Measurements from ENCODE around the gene HLA-DRB1.
"Not testable (repeated sequence)": the region's sequence is repeated elsewhere in the genome, so short reads cannot be mapped to it uniquely, and the experiment has no call there.

HLA-DRB1 gene

GRCh38 chr6:32590713-32591112 is 1.1 kb upstream of the HLA-DRB1 start:
- not testable (repeated sequence) for H3K4me3 ChIP-seq (ENCODE audit: insufficient read depth in 1 of 2, low read depth in 1 of 2, low read length in 2 of 2); H2BK12ac ChIP-seq (ENCODE audit: low read length in 2 of 2); H3K27me3 ChIP-seq (ENCODE audit: control insufficient read depth in 1 of 2, insufficient read depth in 1 of 2, low read length in 2 of 2); H3K4me2 ChIP-seq (ENCODE audit: low read length, poor library complexity, severe bottlenecking); H4K8ac ChIP-seq (ENCODE audit: low read length); H3K9me3 ChIP-seq (ENCODE audit: control insufficient read depth, low read length); H2BK5ac ChIP-seq (ENCODE audit: low read depth, low read length, poor library complexity, severe bottlenecking); H2BK120ac ChIP-seq (ENCODE audit: low read depth, low read length); H3K9ac ChIP-seq (ENCODE audit: low read length); H2AK5ac ChIP-seq (ENCODE audit: low read length, severe bottlenecking); H3K27ac ChIP-seq (ENCODE audit: low read length, poor library complexity, severe bottlenecking); H3K14ac ChIP-seq (ENCODE audit: low read length in 2 of 2); H2AFZ ChIP-seq (ENCODE audit: low read depth, low read length); H3K4ac ChIP-seq (ENCODE audit: low read depth in 1 of 2, low read length in 2 of 2); H3K4me1 ChIP-seq (ENCODE audit: control insufficient read depth, insufficient read depth, low read depth, low read length); H3K18ac ChIP-seq (ENCODE audit: low read depth in 1 of 2, low read length in 2 of 2); H2BK15ac ChIP-seq (ENCODE audit: low read depth, poor library complexity, severe bottlenecking); H3K79me1 ChIP-seq (replicated peaks; ENCODE audit: low read length, poor library complexity, severe bottlenecking); H3K23ac ChIP-seq (ENCODE audit: low read length in 2 of 2); H4K91ac ChIP-seq (ENCODE audit: low read length); DNase-seq; H3K36me3 ChIP-seq (ENCODE audit: control insufficient read depth in 1 of 2, insufficient read depth in 2 of 2, low read depth in 1 of 2, low read length in 2 of 2)
- 83% methylated on average over 9 of the region's 10 CpGs for WGBS

DNA sequence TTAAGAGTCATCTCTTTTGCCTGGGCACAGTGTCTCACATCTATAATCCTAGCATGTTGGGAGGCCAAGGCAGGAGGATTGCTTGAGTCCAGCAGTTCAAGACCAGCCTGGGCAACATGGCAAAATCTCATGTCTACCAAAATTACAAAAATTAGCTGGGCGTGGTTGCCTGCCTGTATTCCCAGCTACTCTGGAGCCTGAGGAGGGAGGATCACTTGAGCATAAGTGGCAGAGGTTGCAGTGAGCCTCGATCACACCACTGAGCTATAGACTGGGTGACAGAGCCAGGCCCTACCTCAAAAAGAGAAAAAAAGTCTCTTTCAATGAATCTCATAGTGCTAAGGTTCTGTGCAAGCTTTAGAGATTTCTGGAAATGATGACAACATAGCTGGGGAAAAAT is 1.5 kb downstream of the HLA-DRB1 start:
- no peak overlapping the region for H2BK12ac ChIP-seq (ENCODE audit: low read length in 2 of 2)
- 55% methylated on average over 2 of the region's 2 CpGs for WGBS
- no peak overlapping the region for H3K4me2 ChIP-seq (ENCODE audit: low read length, poor library complexity, severe bottlenecking)
- H4K8ac ChIP-seq (ENCODE audit: low read length), result no peak overlapping the region
- peaks cover 1% of the 10 kb centered on the region for H3K4me1 ChIP-seq (ENCODE audit: control insufficient read depth, insufficient read depth, low read depth, low read length)
- H2AK5ac ChIP-seq (ENCODE audit: low read length, severe bottlenecking), result no peak overlapping the region
- no peak overlapping the region for H3K27ac ChIP-seq (ENCODE audit: low read length, poor library complexity, severe bottlenecking)
- no peaks in the 10 kb centered on the region for H3K27me3 ChIP-seq (ENCODE audit: control insufficient read depth in 1 of 2, insufficient read depth in 1 of 2, low read length in 2 of 2)
- H3K9ac ChIP-seq (ENCODE audit: low read length), result no peak overlapping the region
- no peak overlapping the region for H3K4ac ChIP-seq (ENCODE audit: low read depth in 1 of 2, low read length in 2 of 2)
- H3K14ac ChIP-seq (ENCODE audit: low read length in 2 of 2), result no peak overlapping the region
- H3K9me3 ChIP-seq (ENCODE audit: control insufficient read depth, low read length), result no peaks in the 10 kb centered on the region
- no peaks in the 10 kb centered on the region for H3K79me1 ChIP-seq (replicated peaks; ENCODE audit: low read length, poor library complexity, severe bottlenecking)
- no peak overlapping the region for H2BK120ac ChIP-seq (ENCODE audit: low read depth, low read length)
- H3K18ac ChIP-seq (ENCODE audit: low read depth in 1 of 2, low read length in 2 of 2), result no peak overlapping the region
- peak overlapping the region in 1 of 2 experiments; percentile 77 for H3K4me3 ChIP-seq (ENCODE audit: insufficient read depth in 1 of 2, low read depth in 1 of 2, low read length in 2 of 2)
- no peaks in the 10 kb centered on the region for H3K36me3 ChIP-seq (ENCODE audit: control insufficient read depth in 1 of 2, insufficient read depth in 2 of 2, low read depth in 1 of 2, low read length in 2 of 2)
- H4K91ac ChIP-seq (ENCODE audit: low read length), result no peak overlapping the region
- DNase-seq, result no peak
- H3K23ac ChIP-seq (ENCODE audit: low read length in 2 of 2), result no peak overlapping the region
- no peak overlapping the region for H2AFZ ChIP-seq (ENCODE audit: low read depth, low read length)
- H2BK15ac ChIP-seq (ENCODE audit: low read depth, poor library complexity, severe bottlenecking), result no peak overlapping the region
- H2BK5ac ChIP-seq (ENCODE audit: low read depth, low read length, poor library complexity, severe bottlenecking), result no peak overlapping the region

DNA sequence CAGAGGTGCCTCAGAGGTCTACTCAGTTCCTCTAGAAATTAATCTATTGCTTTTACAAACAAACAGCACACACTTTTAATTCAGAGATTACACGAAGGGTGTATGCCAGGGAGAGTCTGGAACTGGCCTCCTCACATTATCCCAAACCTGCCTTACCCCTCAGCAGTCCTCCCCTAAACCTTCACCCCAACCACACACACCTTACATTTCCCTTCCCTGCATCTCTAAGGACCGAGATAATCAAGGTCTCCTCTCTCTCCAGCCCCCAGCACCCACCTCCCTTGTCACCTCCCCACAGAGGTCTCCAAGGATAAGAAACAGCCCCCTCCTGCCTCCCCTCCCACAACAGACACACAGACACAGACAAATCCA is 6.1 kb downstream of the HLA-DRB1 start:
- H2BK12ac ChIP-seq (ENCODE audit: low read length in 2 of 2), result no peak overlapping the region
- no peak overlapping the region for H3K4me2 ChIP-seq (ENCODE audit: low read length, poor library complexity, severe bottlenecking)
- DNase-seq, result no peak
- H3K79me1 ChIP-seq (replicated peaks; ENCODE audit: low read length, poor library complexity, severe bottlenecking), result no peaks in the 10 kb centered on the region
- no peaks in the 10 kb centered on the region for H3K4me1 ChIP-seq (ENCODE audit: control insufficient read depth, insufficient read depth, low read depth, low read length)
- H2AFZ ChIP-seq (ENCODE audit: low read depth, low read length), result no peak overlapping the region
- H3K18ac ChIP-seq (ENCODE audit: low read depth in 1 of 2, low read length in 2 of 2), result no peak overlapping the region
- H3K4ac ChIP-seq (ENCODE audit: low read depth in 1 of 2, low read length in 2 of 2), result no peak overlapping the region
- H3K9ac ChIP-seq (ENCODE audit: low read length), result no peak overlapping the region
- H4K91ac ChIP-seq (ENCODE audit: low read length), result no peak overlapping the region
- 10% methylated on average over 2 of the region's 2 CpGs for WGBS
- H3K4me3 ChIP-seq (ENCODE audit: insufficient read depth in 1 of 2, low read depth in 1 of 2, low read length in 2 of 2), result peak overlapping the region in 1 of 2 experiments; percentile 75
- H3K9me3 ChIP-seq (ENCODE audit: control insufficient read depth, low read length), result no peaks in the 10 kb centered on the region
- H2AK5ac ChIP-seq (ENCODE audit: low read length, severe bottlenecking), result no peak overlapping the region
- no peak overlapping the region for H2BK120ac ChIP-seq (ENCODE audit: low read depth, low read length)
- no peak overlapping the region for H3K23ac ChIP-seq (ENCODE audit: low read length in 2 of 2)
- H3K27ac ChIP-seq (ENCODE audit: low read length, poor library complexity, severe bottlenecking), result no peak overlapping the region
- no peak overlapping the region for H2BK5ac ChIP-seq (ENCODE audit: low read depth, low read length, poor library complexity, severe bottlenecking)
- peaks cover 0 to 13% of the 10 kb centered on the region in 2 experiments for H3K36me3 ChIP-seq (ENCODE audit: control insufficient read depth in 1 of 2, insufficient read depth in 2 of 2, low read depth in 1 of 2, low read length in 2 of 2)
- H3K14ac ChIP-seq (ENCODE audit: low read length in 2 of 2), result no peak overlapping the region
- no peak overlapping the region for H2BK15ac ChIP-seq (ENCODE audit: low read depth, poor library complexity, severe bottlenecking)
- no peaks in the 10 kb centered on the region for H3K27me3 ChIP-seq (ENCODE audit: control insufficient read depth in 1 of 2, insufficient read depth in 1 of 2, low read length in 2 of 2)
- H4K8ac ChIP-seq (ENCODE audit: low read length), result no peak overlapping the region

- Histone ChIP-seq H3K4me2 (ENCODE audit: low read length, poor library complexity, severe bottlenecking) (no peak overlapping the region), H3K9me3 (ENCODE audit: control insufficient read depth, low read length) (no peaks in the 10 kb centered on the region), H3K36me3 (ENCODE audit: control insufficient read depth in 1 of 2, insufficient read depth in 2 of 2, low read depth in 1 of 2, low read length in 2 of 2) (peaks cover 0 to 14% of the 10 kb centered on the region in 2 experiments), H2BK5ac (ENCODE audit: low read depth, low read length, poor library complexity, severe bottlenecking) (no peak overlapping the region), H2AK5ac (ENCODE audit: low read length, severe bottlenecking) (no peak overlapping the region), H3K27ac (ENCODE audit: low read length, poor library complexity, severe bottlenecking) (no peak overlapping the region), H3K4ac (ENCODE audit: low read depth in 1 of 2, low read length in 2 of 2) (no peak overlapping the region), H2BK15ac (ENCODE audit: low read depth, poor library complexity, severe bottlenecking) (no peak overlapping the region), H3K9ac (ENCODE audit: low read length) (no peak overlapping the region), H3K4me3 (ENCODE audit: insufficient read depth in 1 of 2, low read depth in 1 of 2, low read length in 2 of 2) (no peak overlapping the region), H3K27me3 (ENCODE audit: control insufficient read depth in 1 of 2, insufficient read depth in 1 of 2, low read length in 2 of 2) (no peaks in the 10 kb centered on the region), H3K14ac (ENCODE audit: low read length in 2 of 2) (no peak overlapping the region), H4K91ac (ENCODE audit: low read length) (no peak overlapping the region), H3K4me1 (ENCODE audit: control insufficient read depth, insufficient read depth, low read depth, low read length) (no peaks in the 10 kb centered on the region), H3K18ac (ENCODE audit: low read depth in 1 of 2, low read length in 2 of 2) (no peak overlapping the region), H3K23ac (ENCODE audit: low read length in 2 of 2) (no peak overlapping the region), H2BK120ac (ENCODE audit: low read depth, low read length) (no peak overlapping the region), H2BK12ac (ENCODE audit: low read length in 2 of 2) (no peak overlapping the region), H2AFZ (ENCODE audit: low read depth, low read length) (no peak overlapping the region), H4K8ac (ENCODE audit: low read length) (no peak overlapping the region), H3K79me1 (replicated peaks; ENCODE audit: low read length, poor library complexity, severe bottlenecking) (no peaks in the 10 kb centered on the region)
- DNase-seq, result no peak
- WGBS, result 7% methylated on average over 4 of the region's 8 CpGs
Measured at GRCh38 chr6:32581315-32582095, 8.1 kb downstream of the HLA-DRB1 start.
